Limb (tissue), 2 donors: ENCODE measurements around the gene KYNU.
"Not testable (repeated sequence)": the region's sequence is repeated elsewhere in the genome, so short reads cannot be mapped to it uniquely, and the experiment has no call there.

Experiments used
- DNase-seq, 2 donors: peaks; one replicate each; pipeline ENCODE4 v3.0.0-alpha.2; 2016; ENCODE audit errors: extremely low spot score in 2 of 2

The KYNU gene

DNA sequence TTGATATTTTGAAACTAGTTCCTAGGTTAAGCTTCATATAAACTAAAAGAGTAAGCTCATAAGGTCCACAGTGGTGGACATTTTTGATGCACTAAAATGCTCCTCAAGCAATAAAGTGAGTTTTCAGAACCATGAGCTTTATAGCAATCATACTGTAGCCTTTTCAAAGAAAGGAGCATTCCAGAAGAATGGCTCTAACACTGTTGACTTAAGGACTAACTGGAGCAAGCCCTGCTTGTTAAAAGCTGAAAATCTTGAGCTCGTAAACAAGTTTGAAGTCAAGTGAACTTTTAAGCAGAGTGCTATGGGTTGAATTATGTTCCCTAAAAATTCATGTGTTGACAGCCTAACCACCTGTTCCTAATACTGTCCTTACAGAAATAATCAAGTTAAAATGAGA lies 38.0 kb downstream of the KYNU start:
- no peak for DNase-seq

- no peak for DNase-seq
Observed at GRCh38 chr2:142918624-142919023, 41.2 kb downstream of the KYNU start.

DNA sequence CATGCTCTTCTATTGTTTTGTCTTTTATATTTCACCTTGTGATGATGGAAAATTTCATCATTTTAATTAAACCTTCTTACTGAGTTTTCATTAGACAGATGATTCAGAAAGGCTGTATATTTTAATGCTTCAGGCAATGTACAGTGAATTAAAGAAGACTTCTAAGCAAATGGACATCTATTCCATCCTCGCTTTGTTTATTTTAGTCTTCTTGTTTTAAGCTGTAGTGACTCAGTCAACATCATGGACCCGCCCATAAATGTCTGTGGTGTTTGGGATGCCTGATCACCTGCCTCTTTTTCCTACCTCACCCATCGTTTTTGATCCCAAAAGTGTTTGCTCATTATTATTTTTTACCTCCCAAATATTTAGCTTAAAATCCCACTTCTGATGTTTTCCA lies 43.1 kb downstream of the KYNU start:
- no peak for DNase-seq

GRCh38 chr2:142926445-142926844 lies 49.0 kb downstream of the KYNU start:
- DNase-seq, result no peak

DNA sequence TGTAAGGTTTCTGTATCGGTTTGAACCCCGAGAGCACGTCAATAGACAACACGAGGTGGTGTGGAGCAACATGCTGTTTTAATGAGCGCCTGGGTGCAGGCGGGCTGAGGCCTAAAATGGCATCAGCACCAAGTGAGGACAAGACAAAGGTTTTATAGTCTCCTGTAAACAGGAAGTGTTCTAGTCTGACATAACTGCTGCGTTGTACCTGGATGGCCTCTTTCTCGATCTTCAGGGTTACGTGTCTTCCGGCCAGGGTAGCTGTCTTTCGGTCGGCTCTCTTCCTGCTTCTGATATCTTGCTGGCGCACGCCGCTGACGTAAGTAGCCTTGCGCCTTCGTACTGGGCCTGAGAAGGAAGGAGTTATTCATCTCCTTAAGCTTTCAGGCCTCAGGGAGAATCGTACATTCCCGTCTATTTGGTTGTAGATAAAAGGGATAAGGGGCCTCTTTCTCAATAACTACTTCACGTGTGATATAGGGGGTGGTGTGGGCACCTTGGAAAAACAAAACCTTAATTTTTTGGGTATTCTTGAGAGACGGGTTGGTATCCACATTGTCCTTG lies 53.5 kb downstream of the KYNU start:
- no peak for DNase-seq

GRCh38 chr2:142933916-142934315 lies 56.5 kb downstream of the KYNU start:
- no peak for DNase-seq

- no peak for DNase-seq
Observed at GRCh38 chr2:142935563-142936089, 58.2 kb downstream of the KYNU start.

- DNase-seq, result no peak
Observed at GRCh38 chr2:142936629-142937028, 59.2 kb downstream of the KYNU start.

- DNase-seq, result no peak
Observed at GRCh38 chr2:142937347-142937746, 59.9 kb downstream of the KYNU start.

DNA sequence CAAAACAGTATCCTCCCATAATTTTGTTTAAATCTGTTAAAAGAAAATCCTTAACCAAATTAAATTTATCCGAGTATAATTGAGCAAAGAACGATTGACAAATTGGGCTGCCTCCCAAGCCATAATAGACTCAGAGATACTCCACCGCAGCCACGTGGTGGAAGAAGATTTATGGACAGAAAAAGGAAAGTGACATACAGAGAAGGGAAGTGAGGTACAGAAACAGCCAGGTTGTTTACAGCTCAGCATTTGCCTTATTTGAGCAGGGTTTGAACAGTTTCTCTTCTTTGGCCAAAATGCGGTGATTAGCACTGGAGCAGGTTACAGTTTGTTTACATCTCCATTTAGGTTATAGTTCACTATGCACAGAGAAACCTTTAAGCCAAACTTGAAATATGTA lies 60.8 kb downstream of the KYNU start:
- no peak for DNase-seq

DNA sequence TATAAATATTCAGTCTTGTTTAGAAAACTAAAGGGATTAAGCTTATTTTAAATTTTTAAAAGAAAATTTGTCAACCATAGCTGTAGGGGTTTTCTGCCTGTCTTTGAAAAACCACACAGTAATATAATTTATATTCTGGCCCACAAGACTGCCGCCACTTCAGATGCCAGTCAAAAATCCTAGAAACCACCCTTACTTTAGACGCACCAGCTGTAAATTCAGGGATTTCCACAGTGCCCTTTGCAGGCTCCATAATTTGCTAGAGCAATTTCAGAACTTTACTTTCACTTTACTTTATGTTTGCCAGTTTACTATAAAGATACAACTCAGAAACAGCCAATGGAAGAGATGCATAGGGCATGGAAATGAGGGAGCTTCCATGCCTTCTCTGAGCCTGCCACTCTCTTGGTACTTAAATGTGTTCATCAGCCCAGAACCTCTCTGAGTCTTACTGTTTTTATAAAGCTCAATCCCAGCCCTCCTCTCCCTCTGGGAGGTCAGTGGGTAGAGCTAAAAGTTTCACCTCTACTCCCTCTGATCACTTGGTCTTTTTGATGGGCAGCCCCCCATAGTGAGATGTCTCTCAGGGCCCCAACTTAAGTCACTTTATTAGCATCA lies 63.3 kb downstream of the KYNU start:
- DNase-seq, result no peak

DNA sequence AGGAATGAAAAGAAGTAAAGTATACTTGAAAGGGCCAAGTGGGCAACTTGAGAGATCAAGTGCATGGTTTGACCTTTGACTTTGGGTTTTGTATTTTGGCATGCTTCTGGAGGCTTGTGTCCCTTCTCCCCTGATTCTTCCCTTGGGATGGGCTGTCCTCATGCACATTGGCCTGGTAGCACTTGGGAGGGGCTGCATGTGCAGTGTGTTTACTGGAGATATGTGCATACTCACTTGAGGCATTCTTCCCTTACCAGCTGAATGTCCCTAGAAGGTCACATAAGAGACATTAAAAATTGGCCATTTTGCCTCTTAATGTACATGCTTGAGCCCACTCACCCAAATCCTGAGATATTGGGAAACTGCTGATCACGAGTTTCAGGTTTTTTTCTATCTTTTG lies 65.2 kb downstream of the KYNU start:
- no peak for DNase-seq

DNA sequence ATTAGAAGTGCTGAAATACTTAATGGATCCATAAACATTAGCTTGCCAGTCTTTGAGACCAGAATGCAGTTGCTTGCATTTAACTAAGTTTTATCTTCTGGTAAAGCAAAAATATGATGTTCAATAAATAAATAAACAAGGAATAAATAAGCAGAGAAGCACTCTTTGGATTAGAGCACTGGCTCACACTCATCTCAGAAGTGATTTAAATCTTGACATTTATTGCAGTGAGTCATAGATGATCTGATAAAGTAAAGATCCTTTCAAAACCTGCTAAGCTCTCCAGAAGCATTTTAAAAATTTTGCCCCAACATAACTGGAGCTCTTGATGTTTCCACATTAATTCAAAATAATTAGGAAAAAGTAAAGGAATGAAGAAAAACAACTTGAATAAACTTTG lies 66.8 kb downstream of the KYNU start:
- DNase-seq, result no peak

DNA sequence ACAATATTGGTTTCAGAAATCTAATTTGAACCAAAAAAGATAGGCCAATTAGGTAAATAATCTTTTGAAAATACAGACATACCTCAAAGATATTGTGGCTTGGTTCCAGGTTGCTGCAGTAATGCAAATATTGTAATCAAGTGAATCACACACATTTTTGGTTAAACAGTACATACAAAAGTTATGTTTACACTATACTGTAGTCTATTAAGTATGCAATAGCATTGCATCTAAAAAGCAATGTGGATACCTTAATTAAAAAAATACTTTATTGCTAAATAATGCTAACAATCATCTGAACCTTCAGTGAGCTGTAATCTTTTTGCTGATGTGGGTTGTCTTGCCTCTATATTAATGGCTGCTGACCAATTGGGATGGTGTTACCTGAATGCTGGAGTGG lies 67.3 kb downstream of the KYNU start:
- DNase-seq, result no peak

DNA sequence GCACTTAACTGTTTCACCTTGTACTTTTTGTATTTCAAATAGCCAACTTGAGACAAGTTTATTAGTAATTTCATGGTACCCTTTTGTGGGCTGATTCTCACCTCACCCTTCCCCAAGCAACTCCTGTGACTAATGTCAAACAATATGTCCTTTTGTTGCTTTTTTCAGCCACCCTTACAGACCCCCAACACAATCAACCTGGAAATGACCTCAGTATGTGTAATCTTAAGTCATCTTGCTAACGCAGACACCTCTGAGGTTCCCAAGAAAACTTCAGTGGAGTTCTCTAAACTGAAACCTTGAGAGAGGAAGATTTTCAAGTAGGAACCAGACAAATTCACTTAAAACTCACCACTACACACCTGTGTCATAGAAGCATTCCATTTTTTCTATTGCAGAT lies 69.5 kb downstream of the KYNU start:
- no peak for DNase-seq

GRCh38 chr2:142948723-142949122 lies 71.3 kb downstream of the KYNU start:
- not testable (repeated sequence) for DNase-seq

GRCh38 chr2:142950323-142950722 lies 72.9 kb downstream of the KYNU start:
- DNase-seq, result not testable (repeated sequence)

- no peak for DNase-seq
Observed at GRCh38 chr2:142951190-142952007, 73.9 kb downstream of the KYNU start.

GRCh38 chr2:142952018-142952417 lies 74.6 kb downstream of the KYNU start:
- DNase-seq, result no peak

DNA sequence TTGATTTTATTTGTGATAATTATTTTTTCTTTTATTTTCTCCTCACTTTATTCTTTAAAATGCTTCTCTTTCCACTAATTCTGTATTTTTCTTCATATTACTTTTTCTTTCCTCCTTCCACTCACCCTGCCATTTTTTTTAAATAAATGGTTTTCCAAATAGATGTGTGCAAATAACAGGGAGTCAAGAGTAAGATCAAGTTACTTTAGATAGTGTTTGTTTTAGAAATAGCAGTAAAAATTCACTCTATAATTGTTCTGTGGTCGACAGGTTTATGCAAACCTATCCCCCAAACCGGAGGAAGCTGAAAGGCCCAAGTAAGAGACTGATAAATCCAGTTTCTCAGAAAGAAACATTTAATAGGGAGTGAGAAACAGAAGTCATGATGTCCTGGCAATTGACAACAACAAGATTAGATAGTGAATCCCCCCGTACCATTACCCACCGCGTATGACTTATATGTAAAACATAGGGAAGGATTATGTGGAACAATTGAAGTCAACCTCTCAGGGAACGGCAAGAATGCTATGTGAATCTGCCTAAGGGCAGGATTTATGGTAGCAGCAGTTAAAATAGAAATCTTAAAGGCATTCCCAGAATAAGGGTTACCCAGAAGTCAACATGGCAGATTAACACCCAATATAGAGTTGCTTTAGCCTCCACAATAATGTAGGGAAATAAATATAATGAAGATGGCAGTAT lies 75.5 kb downstream of the KYNU start:
- DNase-seq, result no peak

DNA sequence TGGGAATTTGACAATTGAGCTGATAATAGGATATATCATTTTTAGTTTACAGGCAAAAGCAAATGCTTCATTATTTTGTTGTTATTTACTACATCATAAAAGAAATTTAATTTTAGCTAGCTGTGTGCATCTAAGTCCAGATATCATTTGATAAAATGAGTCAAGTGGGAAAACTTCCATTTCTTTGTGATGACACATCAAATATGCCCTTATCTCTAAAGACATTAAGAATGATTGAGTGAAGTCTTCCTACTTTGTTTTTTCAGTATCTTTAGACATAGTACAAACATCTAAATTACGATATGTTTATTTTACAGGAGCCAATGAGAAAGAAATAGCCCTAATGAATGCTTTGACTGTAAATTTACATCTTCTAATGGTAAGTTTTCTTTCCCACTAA lies 77.0 kb downstream of the KYNU start:
- no peak for DNase-seq

DNA sequence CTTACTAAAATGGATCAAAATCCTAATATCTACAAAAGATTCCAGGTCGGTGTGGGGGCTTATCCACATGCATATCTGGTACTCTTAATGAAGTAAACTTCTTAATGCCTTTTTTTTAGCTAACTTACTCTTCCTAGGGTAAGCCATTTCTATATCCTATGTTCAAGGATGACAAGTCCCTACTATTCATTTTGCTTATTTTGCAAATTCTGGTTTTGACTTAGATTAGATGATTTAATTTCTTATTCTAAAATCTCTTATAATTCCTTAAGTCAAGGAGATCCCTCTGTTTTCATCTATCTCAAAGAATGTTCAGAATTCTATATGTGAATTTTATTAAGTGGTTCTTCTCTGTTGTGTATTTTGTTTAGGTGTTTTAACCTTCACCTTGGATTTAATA lies 79.7 kb downstream of the KYNU start:
- no peak for DNase-seq
